ENCODE results near the gene SAMD1. TPM values are rescaled to one million over a fixed set of nuclear protein-coding genes. Genes with fewer than 3 reads are reported as not detected.
"Not testable (repeated sequence)": the region's sequence is repeated elsewhere in the genome, so short reads cannot be mapped to it uniquely, and the experiment has no call there.

SAMD1 gene
- polyA plus RNA-seq, 1 donor (not counting 4 experiments of a cell fraction or from before 2014, with no cell fraction given) = 5.3 TPM

DNA sequence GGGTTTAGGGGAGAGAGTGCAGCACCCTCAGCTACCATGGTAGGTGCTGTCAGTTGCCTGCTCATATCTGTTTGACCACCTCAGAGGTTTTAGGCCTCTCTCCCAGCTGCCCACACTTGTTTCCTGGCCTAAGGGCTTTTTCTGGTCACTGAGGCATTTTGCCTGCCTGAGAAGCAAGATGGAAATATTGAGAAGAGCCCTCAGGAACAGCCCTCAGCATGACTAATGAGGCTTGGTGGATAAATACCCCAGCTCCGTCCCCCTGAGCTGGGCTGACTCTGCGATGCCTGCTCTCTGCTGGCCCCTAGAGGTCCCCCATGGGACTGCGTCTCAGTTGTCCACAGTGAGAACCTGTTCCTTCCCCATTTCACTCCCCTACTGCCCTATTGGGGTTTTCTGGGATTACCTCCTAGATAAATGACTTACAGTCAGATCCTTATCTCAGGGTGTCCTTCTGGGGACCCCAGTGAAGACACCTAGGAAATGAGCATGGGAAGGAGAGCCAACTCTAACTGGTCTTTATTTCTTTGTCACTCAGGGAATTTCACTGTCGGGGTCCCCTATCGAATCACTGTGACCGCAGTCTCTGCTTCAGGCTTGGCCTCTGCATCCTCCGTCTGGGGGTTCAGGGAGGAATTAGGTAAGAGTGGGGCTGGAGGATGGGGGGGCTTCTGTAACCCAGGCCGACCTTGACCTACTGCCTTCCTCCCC is 42.0 kb downstream of the SAMD1 start:
- TF ChIP-seq, protein P1, sequence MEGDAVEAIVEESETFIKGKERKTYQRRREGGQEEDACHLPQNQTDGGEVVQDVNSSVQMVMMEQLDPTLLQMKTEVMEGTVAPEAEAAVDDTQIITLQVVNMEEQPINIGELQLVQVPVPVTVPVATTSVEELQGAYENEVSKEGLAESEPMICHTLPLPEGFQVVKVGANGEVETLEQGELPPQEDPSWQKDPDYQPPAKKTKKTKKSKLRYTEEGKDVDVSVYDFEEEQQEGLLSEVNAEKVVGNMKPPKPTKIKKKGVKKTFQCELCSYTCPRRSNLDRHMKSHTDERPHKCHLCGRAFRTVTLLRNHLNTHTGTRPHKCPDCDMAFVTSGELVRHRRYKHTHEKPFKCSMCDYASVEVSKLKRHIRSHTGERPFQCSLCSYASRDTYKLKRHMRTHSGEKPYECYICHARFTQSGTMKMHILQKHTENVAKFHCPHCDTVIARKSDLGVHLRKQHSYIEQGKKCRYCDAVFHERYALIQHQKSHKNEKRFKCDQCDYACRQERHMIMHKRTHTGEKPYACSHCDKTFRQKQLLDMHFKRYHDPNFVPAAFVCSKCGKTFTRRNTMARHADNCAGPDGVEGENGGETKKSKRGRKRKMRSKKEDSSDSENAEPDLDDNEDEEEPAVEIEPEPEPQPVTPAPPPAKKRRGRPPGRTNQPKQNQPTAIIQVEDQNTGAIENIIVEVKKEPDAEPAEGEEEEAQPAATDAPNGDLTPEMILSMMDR (optimal IDR thresholded peaks at IDR 0.05 in 1 of 3, IDR thresholded peaks at IDR 0.05 in 1 of 3, conservative IDR thresholded peaks at IDR 0.05 in 1 of 3; ENCODE audit: extremely low read depth in 1 of 3, insufficient read depth in 2 of 3, low read length in 3 of 3) = peak; percentile 79 to 94 (median 94)
- no peak for TF ChIP-seq EZH2 (IDR thresholded peaks at IDR 0.05; ENCODE audit: low read length)
- no peaks in the 10 kb centered on the region for H3K27me3 ChIP-seq (ENCODE audit: control insufficient read depth, extremely low read depth, insufficient read depth, low read length)
- no peak overlapping the region for H3K4me3 ChIP-seq (ENCODE audit: control insufficient read depth in 2 of 3, extremely low read depth in 1 of 3, insufficient read depth in 2 of 3, low read depth in 1 of 3, low read length in 3 of 3)
- peaks cover 0 to 2% of the 10 kb centered on the region in 2 experiments for H3K36me3 ChIP-seq (ENCODE audit: control insufficient read depth in 2 of 2, extremely low read depth in 1 of 2, insufficient read depth in 2 of 2, low read length in 2 of 2)
- FAIRE-seq (no peak), DNase-seq (ENCODE audit: low read depth, low spot score) (no peak)
- H3K27ac ChIP-seq (ENCODE audit: control insufficient read depth, insufficient read depth, low read length) = no peak overlapping the region
- no peaks in the 10 kb centered on the region for H4K20me1 ChIP-seq (ENCODE audit: control insufficient read depth, extremely low read depth, insufficient read depth, low read length)
- H3K9ac ChIP-seq (ENCODE audit: control insufficient read depth, extremely low read depth, insufficient read depth, low read length) = no peak overlapping the region
- H3K4me1 ChIP-seq (ENCODE audit: control insufficient read depth, extremely low read depth, insufficient read depth, low read length) = no peaks in the 10 kb centered on the region
- no peaks in the 10 kb centered on the region for H3K9me1 ChIP-seq (ENCODE audit: control insufficient read depth, extremely low read depth, insufficient read depth, low read length)
- H3K4me2 ChIP-seq (ENCODE audit: control insufficient read depth, extremely low read depth, insufficient read depth, low read depth, low read length) = no peak overlapping the region
- H3K9me3 ChIP-seq (ENCODE audit: control insufficient read depth, low read depth, low read length) = no peaks in the 10 kb centered on the region
- dilution Hi-C loops (cut with MboI; ENCODE audit: extremely low pct_ligation_motif_present, low sequenced_read_pairs) = no loop called here
- H2AFZ ChIP-seq (ENCODE audit: control insufficient read depth, low read length) = no peak overlapping the region
- H3K79me2 ChIP-seq (ENCODE audit: control insufficient read depth, insufficient read depth, low read length) = no peaks in the 10 kb centered on the region

DNA sequence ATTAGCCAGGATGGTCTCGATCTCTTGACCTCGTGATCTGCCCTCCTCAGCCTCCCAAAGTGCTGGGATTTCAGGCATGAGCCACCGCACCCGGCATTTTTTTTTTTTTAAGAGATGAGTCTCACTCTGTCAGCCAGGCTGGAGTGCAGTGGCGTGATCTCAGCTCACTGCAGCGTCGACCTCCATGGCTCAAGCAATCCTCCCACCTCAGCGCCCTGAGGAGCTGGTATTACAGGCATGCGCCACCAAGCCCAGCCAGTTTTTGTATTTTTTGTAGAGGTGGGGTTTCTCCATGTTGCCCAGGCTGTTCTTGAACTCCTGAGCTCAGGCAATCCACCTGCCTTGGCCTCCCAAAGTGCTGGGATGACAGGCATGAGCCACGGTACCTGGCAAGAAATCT is 42.7 kb downstream of the SAMD1 start:
- H3K4me1 ChIP-seq (ENCODE audit: control insufficient read depth, extremely low read depth, insufficient read depth, low read length); H3K4me3 ChIP-seq (ENCODE audit: control insufficient read depth in 2 of 3, extremely low read depth in 1 of 3, insufficient read depth in 2 of 3, low read depth in 1 of 3, low read length in 3 of 3); H3K9me3 ChIP-seq (ENCODE audit: control insufficient read depth, low read depth, low read length); H3K27ac ChIP-seq (ENCODE audit: control insufficient read depth, insufficient read depth, low read length); H2AFZ ChIP-seq (ENCODE audit: control insufficient read depth, low read length); H3K9ac ChIP-seq (ENCODE audit: control insufficient read depth, extremely low read depth, insufficient read depth, low read length); H4K20me1 ChIP-seq (ENCODE audit: control insufficient read depth, extremely low read depth, insufficient read depth, low read length); DNase-seq (ENCODE audit: low read depth, low spot score); dilution Hi-C loops (cut with MboI; ENCODE audit: extremely low pct_ligation_motif_present, low sequenced_read_pairs); H3K36me3 ChIP-seq (ENCODE audit: control insufficient read depth in 2 of 2, extremely low read depth in 1 of 2, insufficient read depth in 2 of 2, low read length in 2 of 2); H3K79me2 ChIP-seq (ENCODE audit: control insufficient read depth, insufficient read depth, low read length); FAIRE-seq; H3K4me2 ChIP-seq (ENCODE audit: control insufficient read depth, extremely low read depth, insufficient read depth, low read depth, low read length); H3K9me1 ChIP-seq (ENCODE audit: control insufficient read depth, extremely low read depth, insufficient read depth, low read length); H3K27me3 ChIP-seq (ENCODE audit: control insufficient read depth, extremely low read depth, insufficient read depth, low read length): not testable (repeated sequence)
